Measurements from ENCODE around the gene GTPBP4. TPM values are rescaled to one million over a fixed set of nuclear protein-coding genes. Genes with fewer than 3 reads are reported as not detected.
A peak's percentile ranks its signal among the peaks of the same experiment; 100 is the strongest.

Gene GTPBP4
- total and polyA plus RNA-seq, 2 donors (not counting 1 experiment from before 2014, with no cell fraction given) = 28.7 to 34.4 TPM

GRCh38 chr10:996031-996430, 7.8 kb downstream of the GTPBP4 start:
- H3K4me2 ChIP-seq (ENCODE audit: extremely low read depth, insufficient read depth, low read length) = no peak overlapping the region
- H3K9me3 ChIP-seq (ENCODE audit: control insufficient read depth, insufficient read depth, low read depth, low read length) = no peaks in the 10 kb centered on the region
- DNase-seq (ENCODE audit: low read depth in 2 of 2) = no peak
- peaks cover 40% of the 10 kb centered on the region for H3K79me2 ChIP-seq (ENCODE audit: control insufficient read depth, insufficient read depth, low read length)
- no peaks in the 10 kb centered on the region for H4K20me1 ChIP-seq (ENCODE audit: control insufficient read depth, extremely low read depth, insufficient read depth, low read length)
- H3K9ac ChIP-seq (ENCODE audit: insufficient read depth, low read length) = no peak overlapping the region
- H3K27me3 ChIP-seq (ENCODE audit: control insufficient read depth, insufficient read depth, low read length) = no peaks in the 10 kb centered on the region
- H3K36me3 ChIP-seq (ENCODE audit: control insufficient read depth, insufficient read depth, low read length) = peaks cover 25% of the 10 kb centered on the region
- H3K4me1 ChIP-seq (ENCODE audit: control insufficient read depth, extremely low read depth, insufficient read depth, low read length) = no peaks in the 10 kb centered on the region
- H3K27ac ChIP-seq (ENCODE audit: insufficient read depth, low read length) = no peak overlapping the region
- no peak overlapping the region for H3K4me3 ChIP-seq (replicated peaks in 1 of 4; ENCODE audit: control extremely low read depth in 1 of 4, insufficient read depth in 1 of 4, low read depth in 3 of 4, low read length in 4 of 4)
- H2AFZ ChIP-seq (ENCODE audit: low read length) = no peak overlapping the region
- no peak for TF ChIP-seq EZH2 (IDR thresholded peaks at IDR 0.05; ENCODE audit: low read length, missing control alignments)
- TF ChIP-seq, protein P1, sequence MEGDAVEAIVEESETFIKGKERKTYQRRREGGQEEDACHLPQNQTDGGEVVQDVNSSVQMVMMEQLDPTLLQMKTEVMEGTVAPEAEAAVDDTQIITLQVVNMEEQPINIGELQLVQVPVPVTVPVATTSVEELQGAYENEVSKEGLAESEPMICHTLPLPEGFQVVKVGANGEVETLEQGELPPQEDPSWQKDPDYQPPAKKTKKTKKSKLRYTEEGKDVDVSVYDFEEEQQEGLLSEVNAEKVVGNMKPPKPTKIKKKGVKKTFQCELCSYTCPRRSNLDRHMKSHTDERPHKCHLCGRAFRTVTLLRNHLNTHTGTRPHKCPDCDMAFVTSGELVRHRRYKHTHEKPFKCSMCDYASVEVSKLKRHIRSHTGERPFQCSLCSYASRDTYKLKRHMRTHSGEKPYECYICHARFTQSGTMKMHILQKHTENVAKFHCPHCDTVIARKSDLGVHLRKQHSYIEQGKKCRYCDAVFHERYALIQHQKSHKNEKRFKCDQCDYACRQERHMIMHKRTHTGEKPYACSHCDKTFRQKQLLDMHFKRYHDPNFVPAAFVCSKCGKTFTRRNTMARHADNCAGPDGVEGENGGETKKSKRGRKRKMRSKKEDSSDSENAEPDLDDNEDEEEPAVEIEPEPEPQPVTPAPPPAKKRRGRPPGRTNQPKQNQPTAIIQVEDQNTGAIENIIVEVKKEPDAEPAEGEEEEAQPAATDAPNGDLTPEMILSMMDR (conservative IDR thresholded peaks at IDR 0.05 in 1 of 2, IDR thresholded peaks at IDR 0.05 in 1 of 2; ENCODE audit: low read depth in 1 of 2, low read length in 2 of 2) = no peak

- H4K20me1 ChIP-seq (ENCODE audit: control insufficient read depth, extremely low read depth, insufficient read depth, low read length) = no peaks in the 10 kb centered on the region
- no peaks in the 10 kb centered on the region for H3K4me1 ChIP-seq (ENCODE audit: control insufficient read depth, extremely low read depth, insufficient read depth, low read length)
- no peak for DNase-seq (ENCODE audit: low read depth in 2 of 2)
- H3K27ac ChIP-seq (ENCODE audit: insufficient read depth, low read length) = no peak overlapping the region
- no peaks in the 10 kb centered on the region for H3K9me3 ChIP-seq (ENCODE audit: control insufficient read depth, insufficient read depth, low read depth, low read length)
- H3K79me2 ChIP-seq (ENCODE audit: control insufficient read depth, insufficient read depth, low read length) = peaks cover 37% of the 10 kb centered on the region
- H2AFZ ChIP-seq (ENCODE audit: low read length) = no peak overlapping the region
- no peak overlapping the region for H3K4me3 ChIP-seq (replicated peaks in 1 of 4; ENCODE audit: control extremely low read depth in 1 of 4, insufficient read depth in 1 of 4, low read depth in 3 of 4, low read length in 4 of 4)
- H3K27me3 ChIP-seq (ENCODE audit: control insufficient read depth, insufficient read depth, low read length) = no peaks in the 10 kb centered on the region
- no peak for TF ChIP-seq EZH2 (IDR thresholded peaks at IDR 0.05; ENCODE audit: low read length, missing control alignments)
- TF ChIP-seq, protein P1 (conservative IDR thresholded peaks at IDR 0.05 in 1 of 2, IDR thresholded peaks at IDR 0.05 in 1 of 2; ENCODE audit: low read depth in 1 of 2, low read length in 2 of 2) = no peak
- peaks cover 26% of the 10 kb centered on the region for H3K36me3 ChIP-seq (ENCODE audit: control insufficient read depth, insufficient read depth, low read length)
- H3K9ac ChIP-seq (ENCODE audit: insufficient read depth, low read length) = no peak overlapping the region
- H3K4me2 ChIP-seq (ENCODE audit: extremely low read depth, insufficient read depth, low read length) = no peak overlapping the region
Measured at GRCh38 chr10:997266-998022, 9.2 kb downstream of the GTPBP4 start.

- H3K4me1 ChIP-seq (ENCODE audit: control insufficient read depth, extremely low read depth, insufficient read depth, low read length) = no peaks in the 10 kb centered on the region
- peak in 1 of 2 donors; percentile 20 for DNase-seq (ENCODE audit: low read depth in 2 of 2)
- H3K9me3 ChIP-seq (ENCODE audit: control insufficient read depth, insufficient read depth, low read depth, low read length) = no peaks in the 10 kb centered on the region
- TF ChIP-seq EZH2 (IDR thresholded peaks at IDR 0.05; ENCODE audit: low read length, missing control alignments) = no peak
- TF ChIP-seq, protein P1 (conservative IDR thresholded peaks at IDR 0.05 in 1 of 2, IDR thresholded peaks at IDR 0.05 in 1 of 2; ENCODE audit: low read depth in 1 of 2, low read length in 2 of 2) = no peak
- H3K27me3 ChIP-seq (ENCODE audit: control insufficient read depth, insufficient read depth, low read length) = no peaks in the 10 kb centered on the region
- peaks cover 31% of the 10 kb centered on the region for H3K36me3 ChIP-seq (ENCODE audit: control insufficient read depth, insufficient read depth, low read length)
- no peak overlapping the region for H2AFZ ChIP-seq (ENCODE audit: low read length)
- no peaks in the 10 kb centered on the region for H4K20me1 ChIP-seq (ENCODE audit: control insufficient read depth, extremely low read depth, insufficient read depth, low read length)
- no peak overlapping the region for H3K4me3 ChIP-seq (replicated peaks in 1 of 4; ENCODE audit: control extremely low read depth in 1 of 4, insufficient read depth in 1 of 4, low read depth in 3 of 4, low read length in 4 of 4)
- no peak overlapping the region for H3K9ac ChIP-seq (ENCODE audit: insufficient read depth, low read length)
- no peak overlapping the region for H3K27ac ChIP-seq (ENCODE audit: insufficient read depth, low read length)
- H3K4me2 ChIP-seq (ENCODE audit: extremely low read depth, insufficient read depth, low read length) = no peak overlapping the region
- peaks cover 17% of the 10 kb centered on the region for H3K79me2 ChIP-seq (ENCODE audit: control insufficient read depth, insufficient read depth, low read length)
Measured at GRCh38 chr10:1002425-1003006, 14.3 kb downstream of the GTPBP4 start.
